Heart right ventricle (tissue), 16 donors: ENCODE results near the gene A4GALT. TPM values are rescaled to one million over a fixed set of nuclear protein-coding genes. Genes with fewer than 3 reads are reported as not detected.
"Not testable (repeated sequence)": the region's sequence is repeated elsewhere in the genome, so short reads cannot be mapped to it uniquely, and the experiment has no call there.

ENCODE experiments used
- ATAC-seq, 8 donors: fragments of 200-7000 bp; cut with Tn5 transposase; one replicate each; pipeline ENCODE4 v1.9.1; 2020; ENCODE audit warnings: mild to moderate bottlenecking in 8 of 8, moderate library complexity in 8 of 8, moderate number of reproducible peaks in 1 of 8
- DNase-seq, 2 donors: peaks; one replicate each; pipeline ENCODE4 v3.0.0-alpha.2; 2020
- H3K27ac ChIP-seq, 10 donors: fragments of 200-600 bp; sonication (generic) in 2 of 10; one replicate each; pipeline versions ENCODE4 v1.5.0 to v1.8.0; 2020 to 2022; ENCODE audit warnings: mild to moderate bottlenecking in 3 of 10
- H3K27me3 ChIP-seq, 7 donors: fragments of 200-600 bp; one replicate each; pipeline ENCODE4 v1.8.0; 2021 to 2022; ENCODE audit warnings: mild to moderate bottlenecking in 2 of 7
- H3K36me3 ChIP-seq, 9 donors: fragments of 200-600 bp; sonication (generic) in 1 of 9; one replicate each; pipeline versions ENCODE4 v1.5.0 to v1.8.0; 2020 to 2022; ENCODE audit warnings: mild to moderate bottlenecking in 2 of 9
- H3K4me1 ChIP-seq, 9 donors: fragments of 200-600 bp; sonication (generic) in 1 of 9; one replicate each; pipeline versions ENCODE4 v1.5.0 to v1.8.0; 2020 to 2022; ENCODE audit warnings: mild to moderate bottlenecking in 4 of 9
- H3K4me3 ChIP-seq, 10 donors: fragments of 200-600 bp; sonication (generic) in 2 of 10; one replicate each; pipeline versions ENCODE4 v1.5.0 to v1.8.0; 2020 to 2022; ENCODE audit warnings: mild to moderate bottlenecking in 7 of 10, moderate library complexity in 2 of 10
- H3K9me3 ChIP-seq, 11 donors: fragments of 200-600 bp in 10 of 11; sonication (generic) in 2 of 11; one replicate each; pipeline versions ENCODE4 v1.5.0 to v1.8.0; 2013 to 2022; ENCODE audit warnings: mild to moderate bottlenecking in 2 of 11, control low read depth in 1 of 11, moderate library complexity in 1 of 11
- CTCF ChIP-seq, 9 donors: fragments of 200-600 bp; sonication (generic) in 2 of 9; IDR thresholded peaks; one replicate each; pipeline versions ENCODE4 v1.5.0 to v1.8.0; 2021 to 2022; ENCODE audit warnings: antibody characterized with exemption in 9 of 9, mild to moderate bottlenecking in 5 of 9, moderate library complexity in 1 of 9
- WGBS, 2 donors: extraction: QIAGEN DNeasy Blood & Tissue Kit; methylation state at CpG; one replicate each; pipeline ENCODE4 v1.1.7; 2013; ENCODE audit warnings: inconsistent platforms in 1 of 2; 5-methylcytosine and 5-hydroxymethylcytosine counted together
- intact Hi-C, 10 donors: fragments of 100-400 bp; cut with DNase I; formaldehyde crosslinking; loops; one replicate each; pipeline versions ENCODE4 v1.11.1 to v1.14.2; 2022
- polyA plus RNA-seq, 2 donors: library from polyadenylated mRNA; stranded (reverse); fragments of 200-250 nt; gene quantifications; one replicate each; pipeline ENCODE4 v1.2.3, GENCODE V29; 2013
- total RNA-seq, 10 donors: library from RNA; stranded (reverse); fragmentation: NEBNext Ultra II Directional in 3 of 10; extraction: Animal tissue kit (Norgen Biotek cat#: 25700) in 3 of 10; gene quantifications; one replicate each; pipeline versions ENCODE4 v1.2.1 to v1.2.4, GENCODE V29; 2021 to 2023
- donor health status: Arrhythmogenic right ventricular cardiomyopathy.
- donor health status: ischemic (EF 13 %, LVEDD 7.1; RV severe dilation, severe dysfunction).
- donor health status: healthy with polysubstance abuse.
- donor health status: DM: no; HTN: yes; CAD: no.
- donor health status: DM: no; HTN: no; CAD: no.
- donor health status: ischemic (EF 25% LVEDD 6.9; RV normal size, moderate dysfunction).
- donor health status: ischemic (EF 25% LVEDD 5.7; RV mildly dilated, moderate dysfunction).
- donor health status: healthy.
- donor health status: DM: yes; HTN: yes; CAD: no.
- donor health status: Ischemic cardiomyopathy.
- donor health status: ischemic (EF 35%, LVEDD 5.7; RV mildly dilated, moderate dysfunction).
- donor health status: nonischemic (EF 11% LVEDD 7.7; RV severe dilation, severe dysfunction).
- donor health status: DM: yes; HTN: yes; CAD: no.
- donor health status: PGD.
- donor health status: ischemic (EF 29% LVEDD 5.4; RV normal size, mild dysfunction).
- donor health status: nonischemic (EF 23%, LVEDD 6.1; RV moderate dilation, normal function).

The A4GALT gene
- total and polyA plus RNA-seq, 12 donors, result 61.4 to 167 (median 87.1) TPM

GRCh38 chr22:42670046-42670445 lies 50.6 kb downstream of the A4GALT start:
- TF ChIP-seq CTCF (IDR thresholded peaks at IDR 0.05), result no peak
- DNase-seq (no peak), ATAC-seq (no peak)
- Histone ChIP-seq H3K9me3 (no peaks in the 10 kb centered on the region), H3K36me3 (no peaks in the 10 kb centered on the region), H3K27ac (peak overlapping the region in 1 of 10 donors; percentile 67), H3K4me1 (peaks cover 0 to 36% (median 30%) of the 10 kb centered on the region in 9 donors), H3K4me3 (no peak overlapping the region), H3K27me3 (no peaks in the 10 kb centered on the region)
- intact Hi-C loops, result no loop called here
- 83 to 84% methylated on average over 4 of the region's 4 CpGs for WGBS, 2 donors

GRCh38 chr22:42666393-42666792 lies 54.3 kb downstream of the A4GALT start:
- not testable (repeated sequence) for DNase-seq, H3K4me3 ChIP-seq, ATAC-seq, H3K27ac ChIP-seq, H3K9me3 ChIP-seq, H3K36me3 ChIP-seq, H3K27me3 ChIP-seq
- peaks cover 0 to 27% (median 21%) of the 10 kb centered on the region in 9 donors for H3K4me1 ChIP-seq
- WGBS, 2 donors, result 92 to 96% methylated on average over 3 of the region's 3 CpGs
- intact Hi-C loops, result loop anchor here in 4 of 10 donors (5.0 to 10.0 kb wide), 4 partner anchors 51 to 148 kb away; partner anchors contain the start of gene A4GALT (in 1 of the 4)

GRCh38 chr22:42664976-42665831 lies 55.5 kb downstream of the A4GALT start:
- intact Hi-C loops, result loop anchor here in 9 of 10 donors (5.0 to 10.0 kb wide), 9 partner anchors 52 to 157 kb away; partner anchors contain the start of gene A4GALT (in 2 of the 9)
- WGBS, 2 donors, result 78% methylated on average over 11 of the region's 11 CpGs
- H3K36me3 ChIP-seq, result no peaks in the 10 kb centered on the region
- H3K27me3 ChIP-seq, result peaks cover 0 to 10% (median 0%) of the 10 kb centered on the region in 7 donors
- TF ChIP-seq CTCF (IDR thresholded peaks at IDR 0.05), result no peak
- H3K4me1 ChIP-seq, result peaks cover 0 to 17% (median 11%) of the 10 kb centered on the region in 9 donors
- no peak overlapping the region for H3K4me3 ChIP-seq
- no peak overlapping the region for H3K27ac ChIP-seq
- no peaks in the 10 kb centered on the region for H3K9me3 ChIP-seq
- no peak for ATAC-seq
- no peak for DNase-seq

GRCh38 chr22:42661985-42662831 lies 58.5 kb downstream of the A4GALT start:
- no peaks in the 10 kb centered on the region for H3K36me3 ChIP-seq
- TF ChIP-seq CTCF (IDR thresholded peaks at IDR 0.05), result peak; percentile 80 to 92 (median 86)
- DNase-seq (peak; percentile 86 to 91), ATAC-seq (peak; percentile 89 to 97 (median 94))
- peaks cover 0 to 17% (median 11%) of the 10 kb centered on the region in 9 donors for H3K4me1 ChIP-seq
- peaks cover 0 to 10% (median 0%) of the 10 kb centered on the region in 7 donors for H3K27me3 ChIP-seq
- H3K4me3 ChIP-seq, result peak overlapping the region; percentile 44 to 94 (median 62)
- peak overlapping the region in 9 of 10 donors; percentile 24 to 81 (median 70) for H3K27ac ChIP-seq
- 3 to 8% methylated on average over 47 to 68 of the region's 68 CpGs for WGBS, 2 donors
- intact Hi-C loops, result loop anchor here in 9 of 10 donors (2.0 to 10.0 kb wide), 11 partner anchors 55 to 160 kb away; partner anchors contain the start of gene A4GALT (in 2 of the 9)
- H3K9me3 ChIP-seq, result no peaks in the 10 kb centered on the region
